Measurements from ENCODE around the gene CADM2.

CADM2 gene

GRCh38 chr3:85054579-85054978 is 95.8 kb downstream of the CADM2 start:
- H3K4me3 ChIP-seq (ENCODE audit: low read length), result no peak overlapping the region

GRCh38 chr3:85068911-85069310 is 110.1 kb downstream of the CADM2 start:
- no peak for TF ChIP-seq EZH2phosphoT487 (IDR thresholded peaks at IDR 0.05; ENCODE audit: borderline replicate concordance, low read length)
- TF ChIP-seq, protein P1, sequence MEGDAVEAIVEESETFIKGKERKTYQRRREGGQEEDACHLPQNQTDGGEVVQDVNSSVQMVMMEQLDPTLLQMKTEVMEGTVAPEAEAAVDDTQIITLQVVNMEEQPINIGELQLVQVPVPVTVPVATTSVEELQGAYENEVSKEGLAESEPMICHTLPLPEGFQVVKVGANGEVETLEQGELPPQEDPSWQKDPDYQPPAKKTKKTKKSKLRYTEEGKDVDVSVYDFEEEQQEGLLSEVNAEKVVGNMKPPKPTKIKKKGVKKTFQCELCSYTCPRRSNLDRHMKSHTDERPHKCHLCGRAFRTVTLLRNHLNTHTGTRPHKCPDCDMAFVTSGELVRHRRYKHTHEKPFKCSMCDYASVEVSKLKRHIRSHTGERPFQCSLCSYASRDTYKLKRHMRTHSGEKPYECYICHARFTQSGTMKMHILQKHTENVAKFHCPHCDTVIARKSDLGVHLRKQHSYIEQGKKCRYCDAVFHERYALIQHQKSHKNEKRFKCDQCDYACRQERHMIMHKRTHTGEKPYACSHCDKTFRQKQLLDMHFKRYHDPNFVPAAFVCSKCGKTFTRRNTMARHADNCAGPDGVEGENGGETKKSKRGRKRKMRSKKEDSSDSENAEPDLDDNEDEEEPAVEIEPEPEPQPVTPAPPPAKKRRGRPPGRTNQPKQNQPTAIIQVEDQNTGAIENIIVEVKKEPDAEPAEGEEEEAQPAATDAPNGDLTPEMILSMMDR (IDR thresholded peaks at IDR 0.05; ENCODE audit: low read depth, low read length, poor library complexity, severe bottlenecking), result no peak
- no peak overlapping the region for H3K27ac ChIP-seq (ENCODE audit: low read depth, low read length)
- H3K27me3 ChIP-seq (ENCODE audit: control insufficient read depth, low read length), result no peaks in the 10 kb centered on the region

More at GRCh38 chr3:85054579-85054978, 95.8 kb downstream of the CADM2 start:
- Histone ChIP-seq H3K36me3 (ENCODE audit: control insufficient read depth, low read length) (no peaks in the 10 kb centered on the region), H3K79me2 (ENCODE audit: control insufficient read depth, low read length) (no peaks in the 10 kb centered on the region), H3K9me3 (ENCODE audit: control insufficient read depth, insufficient read depth, low read length) (no peaks in the 10 kb centered on the region), H3K4me2 (ENCODE audit: low read length) (no peak overlapping the region), H3K27me3 (ENCODE audit: control insufficient read depth, low read length) (no peaks in the 10 kb centered on the region), H3K4me1 (ENCODE audit: control insufficient read depth, low read length) (no peaks in the 10 kb centered on the region), H3F3A (ENCODE audit: control insufficient read depth, insufficient read depth) (no peaks in the 10 kb centered on the region), H3K9me2 (replicated peaks; ENCODE audit: control insufficient read depth, low read length) (no peaks in the 10 kb centered on the region), H3K27ac (ENCODE audit: low read depth, low read length) (no peak overlapping the region), H4K20me1 (ENCODE audit: control insufficient read depth, insufficient read depth, low read depth, low read length) (no peaks in the 10 kb centered on the region)
- TF ChIP-seq, protein P1 (IDR thresholded peaks at IDR 0.05; ENCODE audit: low read depth, low read length, poor library complexity, severe bottlenecking), result no peak
- no peak for TF ChIP-seq EZH2phosphoT487 (IDR thresholded peaks at IDR 0.05; ENCODE audit: borderline replicate concordance, low read length)

DNA sequence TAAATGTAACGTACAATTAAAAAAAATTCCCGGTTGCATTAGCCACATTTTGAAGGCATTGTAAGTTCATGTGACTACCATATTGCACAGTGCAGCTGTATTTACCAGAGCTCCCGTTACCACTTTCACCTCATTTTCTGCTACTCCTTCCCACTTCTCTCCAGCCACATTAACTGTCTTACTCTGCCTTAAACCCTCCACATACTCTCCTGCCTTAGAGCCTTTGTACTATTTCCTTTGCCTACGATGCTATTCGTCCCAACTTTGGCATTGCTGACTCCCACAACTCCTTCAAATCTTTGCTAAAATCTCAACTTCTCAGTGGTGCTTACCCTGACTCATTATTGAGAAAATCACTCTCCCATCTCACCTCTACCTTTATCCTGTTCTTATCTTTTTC is 115.2 kb downstream of the CADM2 start:
- no peak overlapping the region for H3K4me3 ChIP-seq (ENCODE audit: low read length)
- H3K27ac ChIP-seq (ENCODE audit: low read depth, low read length), result no peak overlapping the region
- H3F3A ChIP-seq (ENCODE audit: control insufficient read depth, insufficient read depth), result no peaks in the 10 kb centered on the region
- H3K79me2 ChIP-seq (ENCODE audit: control insufficient read depth, low read length), result no peaks in the 10 kb centered on the region
- no peak overlapping the region for H3K4me2 ChIP-seq (ENCODE audit: low read length)
- H3K27me3 ChIP-seq (ENCODE audit: control insufficient read depth, low read length), result no peaks in the 10 kb centered on the region
- no peaks in the 10 kb centered on the region for H3K9me2 ChIP-seq (replicated peaks; ENCODE audit: control insufficient read depth, low read length)
- no peaks in the 10 kb centered on the region for H3K36me3 ChIP-seq (ENCODE audit: control insufficient read depth, low read length)
- no peaks in the 10 kb centered on the region for H4K20me1 ChIP-seq (ENCODE audit: control insufficient read depth, insufficient read depth, low read depth, low read length)
- TF ChIP-seq, protein P1 (IDR thresholded peaks at IDR 0.05; ENCODE audit: low read depth, low read length, poor library complexity, severe bottlenecking), result no peak
- TF ChIP-seq EZH2phosphoT487 (IDR thresholded peaks at IDR 0.05; ENCODE audit: borderline replicate concordance, low read length), result no peak
- no peaks in the 10 kb centered on the region for H3K4me1 ChIP-seq (ENCODE audit: control insufficient read depth, low read length)
- no peaks in the 10 kb centered on the region for H3K9me3 ChIP-seq (ENCODE audit: control insufficient read depth, insufficient read depth, low read length)

More at GRCh38 chr3:85068911-85069310, 110.1 kb downstream of the CADM2 start:
- Histone ChIP-seq H3K4me3 (ENCODE audit: low read length) (no peak overlapping the region), H3K9me3 (ENCODE audit: control insufficient read depth, insufficient read depth, low read length) (no peaks in the 10 kb centered on the region), H3K36me3 (ENCODE audit: control insufficient read depth, low read length) (no peaks in the 10 kb centered on the region), H4K20me1 (ENCODE audit: control insufficient read depth, insufficient read depth, low read depth, low read length) (no peaks in the 10 kb centered on the region), H3K4me2 (ENCODE audit: low read length) (no peak overlapping the region), H3K9me2 (replicated peaks; ENCODE audit: control insufficient read depth, low read length) (no peaks in the 10 kb centered on the region), H3F3A (ENCODE audit: control insufficient read depth, insufficient read depth) (no peaks in the 10 kb centered on the region), H3K79me2 (ENCODE audit: control insufficient read depth, low read length) (no peaks in the 10 kb centered on the region), H3K4me1 (ENCODE audit: control insufficient read depth, low read length) (no peaks in the 10 kb centered on the region)

Data from DOHH2 (cell line).